Measurements from ENCODE around the gene CD46.
A peak's percentile ranks its signal among the peaks of the same experiment; 100 is the strongest.
"Not testable (repeated sequence)": the region's sequence is repeated elsewhere in the genome, so short reads cannot be mapped to it uniquely, and the experiment has no call there.

CD46 gene

DNA sequence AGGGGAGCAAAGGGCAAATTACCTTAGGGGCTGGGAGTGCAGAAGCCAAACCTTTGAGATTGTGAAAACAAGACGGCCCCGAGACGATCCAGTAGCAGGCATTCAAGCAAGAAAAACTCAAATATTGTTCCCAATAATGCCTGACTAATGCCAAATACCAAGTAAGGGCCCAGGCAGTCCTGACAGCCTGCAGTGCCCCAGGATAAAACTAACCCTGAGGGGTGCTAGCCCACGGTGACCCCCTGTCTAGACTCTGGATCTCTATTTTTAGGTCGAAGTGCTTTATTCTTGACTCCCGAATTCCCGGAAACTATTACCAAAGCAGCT is 428 bp upstream of the CD46 start:
- DNase-seq (ENCODE audit: low read depth) = not testable (repeated sequence)

DNA sequence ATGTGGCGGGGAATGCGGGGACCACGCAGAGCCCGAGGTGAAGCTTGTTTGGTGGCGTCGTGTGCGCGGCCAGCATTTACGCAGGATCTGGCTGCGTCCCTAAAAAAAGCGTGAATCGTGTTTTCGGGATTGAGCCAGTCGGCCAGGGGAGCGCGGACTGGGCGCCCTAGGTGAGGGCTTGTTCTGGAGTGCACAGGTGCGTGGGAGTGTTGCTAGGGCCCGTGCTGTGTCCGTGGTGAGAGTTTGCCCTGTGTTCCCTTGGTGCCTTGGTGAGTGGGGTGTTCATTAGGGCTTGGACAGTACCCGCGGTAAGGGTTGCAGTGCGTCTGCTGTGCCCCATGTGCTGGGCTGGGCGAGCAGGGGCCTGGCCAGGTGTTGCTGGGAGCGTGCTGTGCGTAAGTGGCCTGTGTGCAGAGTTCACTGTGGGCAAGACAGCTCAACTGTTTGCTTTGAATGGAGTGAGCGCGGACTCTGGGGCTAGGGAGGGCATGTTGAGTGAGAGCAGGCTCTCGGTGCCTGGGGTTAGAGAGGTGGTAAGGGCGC is 673 bp downstream of the CD46 start:
- peak; percentile 41 for DNase-seq (ENCODE audit: low read depth)

- no peak for DNase-seq (ENCODE audit: low read depth)
Measured at GRCh38 chr1:207753611-207754010, 1.8 kb downstream of the CD46 start.

GRCh38 chr1:207754011-207754410 is 2.2 kb downstream of the CD46 start:
- DNase-seq (ENCODE audit: low read depth) = no peak

DNA sequence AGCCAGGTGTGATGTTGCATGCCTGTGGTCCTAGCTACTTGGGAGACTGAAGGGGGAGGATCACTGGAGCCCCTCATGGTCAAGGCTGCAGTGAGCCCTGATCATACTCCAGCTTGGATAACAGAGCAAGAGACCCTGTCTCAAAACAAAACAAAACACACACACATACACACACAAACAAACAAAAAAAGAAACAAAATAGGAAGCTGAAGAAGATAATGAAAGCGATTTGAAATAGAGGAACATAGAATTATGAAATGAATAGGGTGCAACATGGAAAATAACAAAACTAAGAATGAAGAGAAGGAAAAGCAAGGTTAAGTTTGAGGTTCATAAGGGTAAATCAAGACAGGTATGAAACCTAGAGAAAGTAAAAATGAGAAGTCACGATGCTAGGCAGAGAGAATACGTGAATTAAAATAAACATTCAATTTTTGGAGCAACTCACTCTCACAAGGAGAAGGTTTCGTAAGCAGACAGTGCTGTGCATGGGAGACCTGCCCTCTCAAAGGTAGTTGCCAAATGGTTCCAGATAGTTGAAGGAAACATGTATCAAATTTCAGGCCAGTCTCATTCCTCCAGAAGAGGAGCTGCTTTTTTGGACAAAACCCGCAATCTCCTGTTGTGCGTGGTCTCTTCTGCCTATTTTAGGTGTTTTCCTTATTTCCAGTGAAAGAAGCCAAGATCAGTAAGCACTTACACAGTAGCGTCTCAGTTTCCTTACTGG is 3.3 kb downstream of the CD46 start:
- no peak for DNase-seq (ENCODE audit: low read depth)

- no peak for DNase-seq (ENCODE audit: low read depth)
Measured at GRCh38 chr1:207755846-207756693, 4.2 kb downstream of the CD46 start.

DNA sequence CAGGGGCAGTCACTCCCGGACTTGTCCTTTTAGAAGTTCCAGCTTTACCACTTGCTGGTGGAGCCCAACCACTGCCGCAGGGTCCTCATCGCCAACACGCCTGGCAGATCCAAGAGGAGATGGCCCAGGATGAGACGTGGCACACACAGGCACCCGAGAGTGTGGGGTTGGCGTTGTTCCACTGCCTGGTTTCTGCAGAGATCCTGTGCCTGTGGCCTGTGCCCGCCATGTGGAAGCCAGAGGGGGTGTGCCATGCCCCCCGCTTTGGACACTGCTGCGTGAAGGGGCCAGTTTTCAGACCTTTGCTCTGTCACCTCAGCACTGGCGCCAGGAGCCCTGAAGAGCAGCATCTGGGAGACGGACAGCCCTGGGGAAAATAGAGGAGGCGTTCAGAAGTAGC is 10.8 kb downstream of the CD46 start:
- no peak for DNase-seq (ENCODE audit: low read depth)

- no peak for DNase-seq (ENCODE audit: low read depth)
Measured at GRCh38 chr1:207763091-207763490, 11.2 kb downstream of the CD46 start.

DNA sequence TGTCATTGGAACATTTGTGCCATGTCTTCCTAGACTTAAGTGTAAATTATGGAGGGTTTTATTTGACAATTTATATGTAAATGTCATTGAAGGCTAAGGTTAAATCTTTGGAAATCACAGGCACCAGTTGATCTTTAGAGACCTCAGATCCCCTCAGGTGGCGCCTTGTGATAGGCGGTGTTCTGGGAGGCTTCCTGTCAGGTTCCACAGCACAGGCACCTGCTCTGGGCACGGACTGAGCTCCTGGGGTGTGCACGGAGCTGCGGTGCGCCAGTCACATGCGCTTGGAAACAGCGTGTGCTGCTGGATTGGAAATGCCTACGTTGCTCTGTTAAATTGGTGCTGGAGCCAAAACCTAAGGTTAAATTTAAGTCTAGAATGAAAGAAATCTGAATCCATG is 12.1 kb downstream of the CD46 start:
- no peak for DNase-seq (ENCODE audit: low read depth)

DNA sequence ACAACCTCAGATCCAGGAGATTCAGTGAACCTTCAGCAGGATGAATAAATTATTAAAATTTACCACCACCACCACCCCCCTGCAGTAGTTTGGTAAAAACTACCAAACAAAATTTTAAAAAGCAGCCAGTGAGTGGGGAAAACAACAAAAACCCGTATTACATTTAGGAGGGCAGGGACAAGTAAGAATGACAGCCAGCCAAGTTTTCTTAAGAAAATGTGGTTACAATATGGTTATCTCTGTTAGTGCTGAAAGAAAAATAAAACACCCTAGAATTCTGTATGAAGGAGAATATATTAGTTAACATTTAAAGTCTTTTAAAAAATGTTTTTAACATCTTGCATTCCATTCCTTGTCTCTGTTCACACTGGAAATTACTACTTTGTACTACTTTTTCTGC is 14.7 kb downstream of the CD46 start:
- DNase-seq (ENCODE audit: low read depth) = no peak

- DNase-seq (ENCODE audit: low read depth) = not testable (repeated sequence)
Measured at GRCh38 chr1:207770514-207770913, 18.7 kb downstream of the CD46 start.

DNA sequence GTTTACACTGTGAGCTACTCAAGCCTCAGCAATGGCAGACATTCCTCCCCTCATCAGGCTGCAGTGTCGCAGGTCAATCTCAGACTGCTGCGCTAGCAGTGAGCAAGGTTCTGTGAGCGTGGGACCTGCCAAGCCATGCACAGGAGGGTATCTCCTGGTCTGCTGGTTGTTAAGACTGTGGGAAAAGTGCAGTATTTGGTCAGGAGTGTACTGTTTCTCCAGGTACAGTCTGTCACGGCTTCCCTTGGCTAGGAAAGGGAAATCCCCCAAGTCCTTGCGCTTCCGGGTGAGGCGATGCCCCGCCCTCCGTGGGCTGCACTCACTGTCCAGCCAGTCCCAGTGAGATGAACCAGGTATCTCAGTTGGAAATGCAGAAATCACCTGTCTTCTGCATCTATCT is 24.2 kb downstream of the CD46 start:
- DNase-seq (ENCODE audit: low read depth) = not testable (repeated sequence)

- DNase-seq (ENCODE audit: low read depth) = not testable (repeated sequence)
Measured at GRCh38 chr1:207777412-207777811, 25.6 kb downstream of the CD46 start.

DNA sequence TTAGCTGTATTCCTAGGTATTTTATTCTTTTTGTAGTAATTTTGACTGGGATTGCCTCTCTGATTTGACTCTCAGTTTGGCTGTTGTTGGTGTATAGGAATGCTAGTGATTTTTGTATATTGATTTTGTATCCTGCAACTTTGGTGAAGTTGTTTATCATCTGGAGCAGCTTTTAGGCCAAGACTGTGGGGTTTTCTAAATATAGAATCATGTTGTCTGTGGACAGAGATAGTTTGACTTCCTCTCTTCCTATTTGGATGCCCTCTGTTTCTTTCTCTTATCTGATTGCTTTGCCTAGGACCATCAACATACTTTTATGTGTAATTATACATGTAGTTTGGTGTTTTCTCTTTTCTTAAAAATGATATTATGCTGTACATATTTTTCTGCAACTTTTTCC is 27.2 kb downstream of the CD46 start:
- no peak for DNase-seq (ENCODE audit: low read depth)

DNA sequence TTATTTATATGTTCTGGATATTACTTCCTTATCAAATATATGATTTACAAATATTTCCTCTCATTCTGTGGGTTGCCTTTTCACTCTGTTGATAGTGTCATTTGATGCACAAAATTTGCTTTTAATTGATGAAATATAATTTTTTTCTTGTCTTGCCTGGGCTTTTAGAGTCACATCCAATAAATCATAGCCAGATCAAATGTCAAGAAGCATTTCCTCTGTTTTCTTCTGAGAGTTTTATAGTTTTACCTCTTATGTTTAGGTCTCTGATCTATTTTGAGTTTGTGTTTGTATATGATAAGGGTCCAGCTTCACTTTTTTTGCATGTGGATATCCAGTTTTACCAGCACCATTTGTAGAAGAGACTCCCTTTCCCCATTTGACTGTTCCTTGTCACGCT is 29.5 kb downstream of the CD46 start:
- no peak for DNase-seq (ENCODE audit: low read depth)

DNA sequence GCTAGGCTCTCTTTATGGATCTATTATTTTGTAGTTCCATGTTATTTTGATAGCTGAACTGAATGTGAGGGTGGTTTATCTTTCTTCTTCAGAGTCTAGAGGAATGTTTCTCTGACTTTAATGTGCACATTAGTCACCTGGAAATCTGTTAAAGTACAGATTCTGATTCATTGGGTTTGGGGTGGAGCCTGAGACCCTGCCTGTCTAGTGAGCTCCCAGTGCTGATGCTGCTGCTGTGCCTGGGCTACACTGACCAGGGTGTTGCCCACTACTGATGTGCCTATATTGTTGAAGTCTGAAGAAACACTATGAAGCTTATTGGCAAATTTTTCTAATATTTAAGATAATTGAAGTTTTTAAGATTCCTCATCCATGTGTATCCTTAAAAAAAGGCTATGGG is 35.9 kb downstream of the CD46 start:
- no peak for DNase-seq (ENCODE audit: low read depth)

DNA sequence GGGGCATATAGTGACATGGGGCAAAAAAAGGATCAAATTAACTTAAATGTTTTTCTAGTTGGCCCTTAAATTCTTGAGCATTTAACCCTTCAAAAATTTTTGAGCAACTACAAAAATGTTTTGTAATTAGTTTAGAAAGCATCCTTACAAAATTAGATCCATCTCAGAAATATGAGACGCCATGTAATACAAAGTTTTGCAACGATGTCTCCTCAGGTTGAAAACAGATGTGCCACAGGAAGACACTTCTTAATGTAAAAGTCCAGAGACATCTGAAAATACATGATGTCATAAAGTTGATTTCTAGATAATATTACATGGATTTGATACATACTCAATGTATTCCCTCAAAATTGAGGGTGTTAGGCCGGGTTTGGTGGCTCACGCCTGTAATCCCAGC is 37.5 kb downstream of the CD46 start:
- no peak for DNase-seq (ENCODE audit: low read depth)

- no peak for DNase-seq (ENCODE audit: low read depth)
Measured at GRCh38 chr1:207789792-207790787, 38.2 kb downstream of the CD46 start.

DNA sequence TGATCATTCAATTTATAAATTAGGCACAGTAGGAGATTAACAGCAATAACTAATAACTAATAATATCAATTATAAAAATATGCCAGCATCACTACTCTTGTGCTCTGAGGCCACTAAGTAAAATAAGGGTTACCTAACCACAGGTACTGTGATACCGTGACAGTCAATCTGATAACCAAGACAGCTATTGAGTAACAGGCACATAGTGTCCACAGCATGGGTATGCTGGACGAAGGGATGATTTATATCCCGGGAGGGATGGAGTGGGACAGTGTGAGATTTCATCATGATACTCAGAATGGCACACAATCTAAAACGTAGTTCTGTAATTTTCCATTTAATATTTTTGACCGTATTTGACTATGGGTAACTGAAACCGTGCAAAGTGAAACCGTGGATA is 39.4 kb downstream of the CD46 start:
- DNase-seq (ENCODE audit: low read depth) = no peak

- no peak for DNase-seq (ENCODE audit: low read depth)
Measured at GRCh38 chr1:207793327-207793726, 41.5 kb downstream of the CD46 start.

- no peak for DNase-seq (ENCODE audit: low read depth)
Measured at GRCh38 chr1:207794861-207795260, 43.0 kb downstream of the CD46 start.

Data from CMK (cell line).